ENCODE results near the gene HSPA1L. TPM values are rescaled to one million over a fixed set of nuclear protein-coding genes. Genes with fewer than 3 reads are reported as not detected.
A peak's percentile ranks its signal among the peaks of the same experiment; 100 is the strongest.
"Not testable (repeated sequence)": the region's sequence is repeated elsewhere in the genome, so short reads cannot be mapped to it uniquely, and the experiment has no call there.

Gene HSPA1L
- total and polyA plus RNA-seq, 2 experiments from 2014 or later = 0.44 to 0.83 TPM

DNA sequence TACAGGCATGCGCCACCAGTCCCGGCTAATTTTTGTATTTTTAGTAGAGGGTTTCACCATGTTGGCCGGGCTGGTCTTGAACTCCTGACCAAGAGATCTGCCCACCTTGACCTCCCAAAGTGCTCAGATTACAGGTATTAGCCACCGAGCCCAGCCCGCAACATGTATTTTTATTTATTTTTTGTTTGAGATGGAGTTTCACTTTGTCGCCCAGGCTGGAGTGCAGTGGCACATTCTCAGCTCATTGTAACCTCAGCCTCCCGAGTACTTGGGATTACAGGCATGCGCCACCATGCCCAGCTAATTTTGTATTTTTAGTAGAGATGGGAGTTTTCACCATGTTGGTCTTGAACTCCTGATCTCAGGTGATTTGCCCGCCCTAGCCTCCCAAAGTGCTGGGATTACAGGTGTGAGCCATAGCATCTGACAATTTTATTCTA, 23.1 kb upstream of the HSPA1L start:
- Histone ChIP-seq H3K27ac (ENCODE audit: low read depth) (peak overlapping the region; percentile 83), H3K79me2 (replicated peaks; ENCODE audit: insufficient read depth) (peaks cover 43% of the 10 kb centered on the region), H3F3A (replicated peaks; ENCODE audit: low read depth) (peaks cover 73% of the 10 kb centered on the region), H3K36me3 (ENCODE audit: insufficient read depth) (peaks cover 50% of the 10 kb centered on the region), H3K4me3 (peak overlapping the region; percentile 84), H3K4me2 (peak overlapping the region; percentile 99), H4K20me1 (replicated peaks; ENCODE audit: insufficient read depth) (peaks cover 40% of the 10 kb centered on the region), H3K4me1 (ENCODE audit: insufficient read depth) (peaks cover 21% of the 10 kb centered on the region)
- peaks cover 70% of the 10 kb centered on the region for H3K36me3 Mint-ChIP-seq (ENCODE audit: low read depth)
- TF ChIP-seq POLR2AphosphoS5 (IDR thresholded peaks at IDR 0.05; ENCODE audit: low read depth) = 0 out of 2 replicates have a peak, but pooled peaks have one; percentile 8
- H3K27me3 ChIP-seq (ENCODE audit: insufficient read depth); H3K9me2 ChIP-seq (ENCODE audit: insufficient read depth); H2AFZ ChIP-seq; ATAC-seq; H3K27ac Mint-ChIP-seq; DNase-seq (ENCODE audit: low spot score); H3K9me3 Mint-ChIP-seq: not testable (repeated sequence)
- peak overlapping the region; percentile 97 for H3K4me3 Mint-ChIP-seq
- peaks cover 24% of the 10 kb centered on the region for H3K27me3 Mint-ChIP-seq (ENCODE audit: insufficient read depth, low read depth, poor library complexity)
- H3K4me1 Mint-ChIP-seq = peaks cover 26% of the 10 kb centered on the region

DNA sequence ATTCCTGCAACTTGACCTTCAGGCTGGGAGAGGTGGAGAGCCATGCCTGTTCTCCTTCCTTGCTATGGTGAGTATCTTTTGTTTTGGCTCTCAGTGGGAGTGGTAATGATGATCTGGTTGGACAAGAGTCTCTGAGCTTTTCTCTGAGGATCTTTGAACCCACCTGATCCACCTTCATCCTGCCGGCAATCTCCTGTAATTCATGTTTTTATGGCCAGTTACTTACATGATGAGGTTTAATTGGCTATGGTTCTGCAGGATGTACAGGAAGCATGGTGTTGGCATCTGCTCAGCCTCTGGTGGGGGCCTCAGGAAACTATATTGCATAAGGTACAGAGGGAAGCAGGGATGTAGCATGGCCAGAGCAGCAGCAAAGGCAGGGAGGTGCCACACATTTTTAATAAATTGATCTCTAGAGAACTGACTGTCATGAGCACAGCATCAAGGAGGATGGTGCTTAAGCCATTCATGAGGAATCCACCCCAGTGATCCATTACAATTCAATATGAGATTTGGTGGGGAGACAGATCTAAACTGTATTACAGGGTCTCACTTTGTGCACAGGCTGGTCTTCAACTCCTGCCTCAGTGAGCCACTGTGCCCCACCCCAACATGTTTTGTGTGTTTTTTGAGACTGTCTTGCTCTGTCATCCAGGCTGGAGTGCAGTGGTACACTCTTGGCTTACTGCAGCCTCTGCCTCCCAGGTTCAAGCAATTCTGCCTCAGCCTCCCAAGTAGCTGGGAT, 22.5 kb upstream of the HSPA1L start:
- H3K4me1 Mint-ChIP-seq = peaks cover 26% of the 10 kb centered on the region
- peaks cover 7% of the 10 kb centered on the region; the same call in 1 of the 3 replicates for H3K9me3 Mint-ChIP-seq
- no peak for ATAC-seq
- peak overlapping the region; percentile 99 for H3K4me2 ChIP-seq
- H3K27ac Mint-ChIP-seq = peak overlapping the region; percentile 98
- peak; percentile 12 for TF ChIP-seq POLR2AphosphoS5 (IDR thresholded peaks at IDR 0.05; ENCODE audit: low read depth)
- TF ChIP-seq, protein P1, sequence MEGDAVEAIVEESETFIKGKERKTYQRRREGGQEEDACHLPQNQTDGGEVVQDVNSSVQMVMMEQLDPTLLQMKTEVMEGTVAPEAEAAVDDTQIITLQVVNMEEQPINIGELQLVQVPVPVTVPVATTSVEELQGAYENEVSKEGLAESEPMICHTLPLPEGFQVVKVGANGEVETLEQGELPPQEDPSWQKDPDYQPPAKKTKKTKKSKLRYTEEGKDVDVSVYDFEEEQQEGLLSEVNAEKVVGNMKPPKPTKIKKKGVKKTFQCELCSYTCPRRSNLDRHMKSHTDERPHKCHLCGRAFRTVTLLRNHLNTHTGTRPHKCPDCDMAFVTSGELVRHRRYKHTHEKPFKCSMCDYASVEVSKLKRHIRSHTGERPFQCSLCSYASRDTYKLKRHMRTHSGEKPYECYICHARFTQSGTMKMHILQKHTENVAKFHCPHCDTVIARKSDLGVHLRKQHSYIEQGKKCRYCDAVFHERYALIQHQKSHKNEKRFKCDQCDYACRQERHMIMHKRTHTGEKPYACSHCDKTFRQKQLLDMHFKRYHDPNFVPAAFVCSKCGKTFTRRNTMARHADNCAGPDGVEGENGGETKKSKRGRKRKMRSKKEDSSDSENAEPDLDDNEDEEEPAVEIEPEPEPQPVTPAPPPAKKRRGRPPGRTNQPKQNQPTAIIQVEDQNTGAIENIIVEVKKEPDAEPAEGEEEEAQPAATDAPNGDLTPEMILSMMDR (conservative IDR thresholded peaks at IDR 0.05; ENCODE audit: low read depth in 2 of 2) = no peak
- H3K4me1 ChIP-seq (ENCODE audit: insufficient read depth) = peaks cover 21% of the 10 kb centered on the region
- peak overlapping the region; percentile 97 for H3K4me3 Mint-ChIP-seq
- H2AFZ ChIP-seq = no peak overlapping the region
- H3K4me3 ChIP-seq = peak overlapping the region; percentile 84
- H3K36me3 ChIP-seq (ENCODE audit: insufficient read depth) = peaks cover 50% of the 10 kb centered on the region
- no peak for DNase-seq (ENCODE audit: low spot score)
- peaks cover 70% of the 10 kb centered on the region for H3K36me3 Mint-ChIP-seq (ENCODE audit: low read depth)
- peaks cover 43% of the 10 kb centered on the region for H3K79me2 ChIP-seq (replicated peaks; ENCODE audit: insufficient read depth)
- H4K20me1 ChIP-seq (replicated peaks; ENCODE audit: insufficient read depth) = peaks cover 40% of the 10 kb centered on the region
- no peaks in the 10 kb centered on the region for H3K27me3 ChIP-seq (ENCODE audit: insufficient read depth)
- peaks cover 76% of the 10 kb centered on the region for H3F3A ChIP-seq (replicated peaks; ENCODE audit: low read depth)
- peak overlapping the region; percentile 83 for H3K27ac ChIP-seq (ENCODE audit: low read depth)
- no peaks in the 10 kb centered on the region for H3K9me2 ChIP-seq (ENCODE audit: insufficient read depth)
- H3K27me3 Mint-ChIP-seq (ENCODE audit: insufficient read depth, low read depth, poor library complexity) = peaks cover 24% of the 10 kb centered on the region

DNA sequence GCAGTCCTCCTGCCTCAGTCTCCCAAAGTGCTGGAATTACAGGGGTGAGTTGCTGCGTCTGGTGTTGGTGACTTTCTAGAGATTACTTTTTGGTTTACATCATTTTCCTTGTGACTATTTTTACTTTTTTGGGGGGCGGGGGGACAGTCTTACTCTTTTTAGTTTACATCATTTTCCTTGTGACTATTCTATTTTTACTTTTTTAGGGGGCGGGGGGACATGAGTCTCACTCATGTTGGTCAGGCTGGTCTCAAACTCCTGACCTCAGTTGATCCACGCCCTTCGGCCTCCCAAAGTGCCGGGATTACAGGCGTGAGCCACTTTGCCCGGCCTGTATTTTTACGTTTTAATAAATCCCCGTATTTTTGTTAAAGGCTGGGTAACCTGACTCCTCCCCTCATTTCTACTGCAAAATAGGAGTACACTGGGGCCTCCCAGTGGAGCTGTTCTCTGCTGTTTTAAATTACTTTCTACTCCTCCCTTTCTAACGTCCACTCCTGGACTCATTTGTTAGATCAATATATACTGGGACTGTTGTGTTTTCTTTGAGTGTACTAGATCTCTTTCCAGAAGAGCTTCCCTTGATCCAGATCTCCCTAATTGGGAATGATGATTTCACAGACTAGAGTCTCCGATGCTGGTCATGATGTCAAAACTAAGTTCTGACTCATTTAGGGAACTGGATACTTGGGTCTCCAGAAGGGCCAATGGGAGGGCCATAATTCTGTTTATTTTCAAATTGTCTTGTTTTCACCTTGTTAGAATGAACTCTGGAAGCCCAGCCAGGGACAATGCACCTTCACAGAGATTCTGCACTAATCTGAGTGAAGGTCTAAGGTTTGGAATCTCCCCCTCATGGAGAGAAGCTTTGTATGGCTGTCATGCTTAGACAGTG, 21.6 kb upstream of the HSPA1L start:
- ATAC-seq = no peak
- Mint-ChIP-seq H3K4me3 (peak overlapping the region; percentile 97), H3K27me3 (ENCODE audit: insufficient read depth, low read depth, poor library complexity) (peaks cover 24% of the 10 kb centered on the region), H3K4me1 (peaks cover 26% of the 10 kb centered on the region), H3K36me3 (ENCODE audit: low read depth) (peaks cover 70% of the 10 kb centered on the region), H3K27ac (peak overlapping the region; percentile 98), H3K9me3 (peaks cover 7% of the 10 kb centered on the region; the same call in 1 of the 3 replicates)
- peak overlapping the region; percentile 99 for H3K4me2 ChIP-seq
- peak overlapping the region; percentile 84 for H3K4me3 ChIP-seq
- no peak for DNase-seq (ENCODE audit: low spot score)
- peak overlapping the region; percentile 83 for H3K27ac ChIP-seq (ENCODE audit: low read depth)
- H3K36me3 ChIP-seq (ENCODE audit: insufficient read depth) = peaks cover 50% of the 10 kb centered on the region
- peaks cover 40% of the 10 kb centered on the region for H4K20me1 ChIP-seq (replicated peaks; ENCODE audit: insufficient read depth)
- H3K4me1 ChIP-seq (ENCODE audit: insufficient read depth) = peaks cover 21% of the 10 kb centered on the region
- peaks cover 46% of the 10 kb centered on the region for H3K79me2 ChIP-seq (replicated peaks; ENCODE audit: insufficient read depth)
- peaks cover 71% of the 10 kb centered on the region for H3F3A ChIP-seq (replicated peaks; ENCODE audit: low read depth)
- no peaks in the 10 kb centered on the region for H3K27me3 ChIP-seq (ENCODE audit: insufficient read depth)
- H2AFZ ChIP-seq = no peak overlapping the region
- H3K9me2 ChIP-seq (ENCODE audit: insufficient read depth) = no peaks in the 10 kb centered on the region
- TF ChIP-seq, protein P2, sequence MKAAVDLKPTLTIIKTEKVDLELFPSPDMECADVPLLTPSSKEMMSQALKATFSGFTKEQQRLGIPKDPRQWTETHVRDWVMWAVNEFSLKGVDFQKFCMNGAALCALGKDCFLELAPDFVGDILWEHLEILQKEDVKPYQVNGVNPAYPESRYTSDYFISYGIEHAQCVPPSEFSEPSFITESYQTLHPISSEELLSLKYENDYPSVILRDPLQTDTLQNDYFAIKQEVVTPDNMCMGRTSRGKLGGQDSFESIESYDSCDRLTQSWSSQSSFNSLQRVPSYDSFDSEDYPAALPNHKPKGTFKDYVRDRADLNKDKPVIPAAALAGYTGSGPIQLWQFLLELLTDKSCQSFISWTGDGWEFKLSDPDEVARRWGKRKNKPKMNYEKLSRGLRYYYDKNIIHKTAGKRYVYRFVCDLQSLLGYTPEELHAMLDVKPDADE (IDR thresholded peaks at IDR 0.05) = no peak
- TF ChIP-seq JUNB (IDR thresholded peaks at IDR 0.05; ENCODE audit: unreplicated experiment) = no peak
- TF ChIP-seq, protein P3, sequence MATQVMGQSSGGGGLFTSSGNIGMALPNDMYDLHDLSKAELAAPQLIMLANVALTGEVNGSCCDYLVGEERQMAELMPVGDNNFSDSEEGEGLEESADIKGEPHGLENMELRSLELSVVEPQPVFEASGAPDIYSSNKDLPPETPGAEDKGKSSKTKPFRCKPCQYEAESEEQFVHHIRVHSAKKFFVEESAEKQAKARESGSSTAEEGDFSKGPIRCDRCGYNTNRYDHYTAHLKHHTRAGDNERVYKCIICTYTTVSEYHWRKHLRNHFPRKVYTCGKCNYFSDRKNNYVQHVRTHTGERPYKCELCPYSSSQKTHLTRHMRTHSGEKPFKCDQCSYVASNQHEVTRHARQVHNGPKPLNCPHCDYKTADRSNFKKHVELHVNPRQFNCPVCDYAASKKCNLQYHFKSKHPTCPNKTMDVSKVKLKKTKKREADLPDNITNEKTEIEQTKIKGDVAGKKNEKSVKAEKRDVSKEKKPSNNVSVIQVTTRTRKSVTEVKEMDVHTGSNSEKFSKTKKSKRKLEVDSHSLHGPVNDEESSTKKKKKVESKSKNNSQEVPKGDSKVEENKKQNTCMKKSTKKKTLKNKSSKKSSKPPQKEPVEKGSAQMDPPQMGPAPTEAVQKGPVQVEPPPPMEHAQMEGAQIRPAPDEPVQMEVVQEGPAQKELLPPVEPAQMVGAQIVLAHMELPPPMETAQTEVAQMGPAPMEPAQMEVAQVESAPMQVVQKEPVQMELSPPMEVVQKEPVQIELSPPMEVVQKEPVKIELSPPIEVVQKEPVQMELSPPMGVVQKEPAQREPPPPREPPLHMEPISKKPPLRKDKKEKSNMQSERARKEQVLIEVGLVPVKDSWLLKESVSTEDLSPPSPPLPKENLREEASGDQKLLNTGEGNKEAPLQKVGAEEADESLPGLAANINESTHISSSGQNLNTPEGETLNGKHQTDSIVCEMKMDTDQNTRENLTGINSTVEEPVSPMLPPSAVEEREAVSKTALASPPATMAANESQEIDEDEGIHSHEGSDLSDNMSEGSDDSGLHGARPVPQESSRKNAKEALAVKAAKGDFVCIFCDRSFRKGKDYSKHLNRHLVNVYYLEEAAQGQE (IDR thresholded peaks at IDR 0.05; ENCODE audit: unreplicated experiment) = no peak

Data from GM23338 (cell line).